GM10248 (cell line): ENCODE data around the gene SETBP1.

ENCODE experiments used
- CTCF ChIA-PET: fragments of 300-600 bp; sonication (Branson Sonifier 250); formaldehyde crosslinking; extraction: SDS; loops from one replicate; lab custom pipeline; 2021; ENCODE audit warnings: antibody characterized with exemption; lab: Yijun Ruan, JAX
- POLR2A ChIA-PET: fragments of 350-650 bp; sonication (Branson Sonifier 250); formaldehyde crosslinking; extraction: SDS; loops from one replicate; lab custom pipeline; 2020; ENCODE audit warnings: antibody characterized with exemption; lab: Yijun Ruan, JAX
- DNase-seq: peaks from one replicate; pipeline ENCODE4 v3.0.0; 2012; ENCODE audit errors: extremely low spot score
- TF ChIP-seq, protein P1 (sequence below): IDR thresholded peaks from 2 replicates; pipeline ENCODE4 v1.5.1; 2012; ENCODE audit warnings: mild to moderate bottlenecking, low read depth; ENCODE audit errors: extremely low read depth, missing control alignments, control extremely low read depth

The SETBP1 gene

GRCh38 chr18:44968336-44968735, 287.6 kb downstream of the SETBP1 start:
- DNase-seq = no peak
- ChIA-PET CTCF (interaction anchor here (1.1 to 1.8 kb wide), 2 partner anchors 10 to 245 kb away, joined by 4 read pairs; no protein-coding TSS in a partner anchor), POLR2A (no interaction called here)

GRCh38 chr18:44969214-44969795, 288.6 kb downstream of the SETBP1 start:
- TF ChIP-seq, protein P1, sequence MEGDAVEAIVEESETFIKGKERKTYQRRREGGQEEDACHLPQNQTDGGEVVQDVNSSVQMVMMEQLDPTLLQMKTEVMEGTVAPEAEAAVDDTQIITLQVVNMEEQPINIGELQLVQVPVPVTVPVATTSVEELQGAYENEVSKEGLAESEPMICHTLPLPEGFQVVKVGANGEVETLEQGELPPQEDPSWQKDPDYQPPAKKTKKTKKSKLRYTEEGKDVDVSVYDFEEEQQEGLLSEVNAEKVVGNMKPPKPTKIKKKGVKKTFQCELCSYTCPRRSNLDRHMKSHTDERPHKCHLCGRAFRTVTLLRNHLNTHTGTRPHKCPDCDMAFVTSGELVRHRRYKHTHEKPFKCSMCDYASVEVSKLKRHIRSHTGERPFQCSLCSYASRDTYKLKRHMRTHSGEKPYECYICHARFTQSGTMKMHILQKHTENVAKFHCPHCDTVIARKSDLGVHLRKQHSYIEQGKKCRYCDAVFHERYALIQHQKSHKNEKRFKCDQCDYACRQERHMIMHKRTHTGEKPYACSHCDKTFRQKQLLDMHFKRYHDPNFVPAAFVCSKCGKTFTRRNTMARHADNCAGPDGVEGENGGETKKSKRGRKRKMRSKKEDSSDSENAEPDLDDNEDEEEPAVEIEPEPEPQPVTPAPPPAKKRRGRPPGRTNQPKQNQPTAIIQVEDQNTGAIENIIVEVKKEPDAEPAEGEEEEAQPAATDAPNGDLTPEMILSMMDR = no peak
- CTCF ChIA-PET = interaction anchor here (1.0 to 1.8 kb wide), 5 partner anchors 9 to 244 kb away, joined by 3 to 5 read pairs (median 4); no protein-coding TSS in a partner anchor
- POLR2A ChIA-PET = no interaction called here
- DNase-seq = no peak

More at GRCh38 chr18:44968336-44968735, 287.6 kb downstream of the SETBP1 start:
- TF ChIP-seq, protein P1 = no peak

DNA sequence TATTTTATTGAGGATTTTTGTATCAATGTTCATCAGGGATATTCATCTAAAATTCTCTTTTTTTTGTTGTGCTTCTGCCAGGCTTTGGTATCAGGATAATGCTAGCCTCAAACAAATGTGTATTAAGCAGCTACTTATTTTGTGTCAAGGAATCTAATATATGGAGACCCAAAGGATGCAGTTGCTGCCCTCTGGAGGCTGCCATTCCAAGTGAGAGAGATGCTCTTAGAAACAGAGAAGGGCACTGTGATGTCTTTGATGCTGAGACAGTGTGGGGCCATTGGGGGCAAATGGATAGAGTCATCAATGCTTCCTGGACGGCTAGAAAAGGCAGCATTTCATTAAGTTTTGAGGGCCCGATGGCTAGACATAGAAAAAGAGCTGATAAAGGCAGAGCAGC, 292.6 kb downstream of the SETBP1 start:
- ChIA-PET POLR2A (no interaction called here), CTCF (interaction anchor here (1.3 to 1.7 kb wide), 4 partner anchors 9 to 297 kb away, joined by 3 to 5 read pairs (median 4); no protein-coding TSS in a partner anchor)
- TF ChIP-seq, protein P1 = no peak
- DNase-seq = no peak

DNA sequence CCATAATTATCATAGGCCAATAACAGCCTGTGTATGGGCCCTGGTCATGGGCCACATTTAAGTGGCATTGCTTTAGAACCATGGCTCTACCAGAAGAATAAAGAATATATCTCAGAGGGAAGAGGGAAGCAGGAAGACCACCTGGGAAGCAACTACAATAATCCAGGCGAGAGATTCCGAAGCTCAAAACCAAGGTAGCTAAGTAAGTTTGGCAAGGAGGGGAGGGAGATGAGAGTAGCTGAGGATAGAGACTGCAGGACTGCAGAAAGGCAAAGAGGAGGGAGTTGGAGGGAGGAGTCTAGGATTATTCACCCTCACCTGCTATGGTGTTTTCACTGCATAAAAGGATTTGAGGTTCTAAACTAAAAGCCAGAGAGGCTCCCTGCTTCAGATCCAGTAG, 293.5 kb downstream of the SETBP1 start:
- CTCF ChIA-PET = interaction anchor here (1.3 to 1.6 kb wide), 2 partner anchors 27 to 298 kb away, joined by 3 to 4 read pairs; no protein-coding TSS in a partner anchor
- TF ChIP-seq, protein P1 = no peak
- POLR2A ChIA-PET = no interaction called here
- DNase-seq = no peak

GRCh38 chr18:44977856-44978255, 297.2 kb downstream of the SETBP1 start:
- POLR2A ChIA-PET = no interaction called here
- TF ChIP-seq, protein P1 = no peak
- no peak for DNase-seq
- CTCF ChIA-PET = interaction anchor here (0.9 to 1.5 kb wide), 4 partner anchors 9 to 299 kb away, joined by 3 to 5 read pairs (median 4); no protein-coding TSS in a partner anchor

- TF ChIP-seq, protein P1 = no peak
- CTCF ChIA-PET = no interaction called here
- no peak for DNase-seq
- POLR2A ChIA-PET = no interaction called here
These were observed 299.1 kb downstream of the SETBP1 start for GRCh38 chr18:44979748-44980147.
